ENCODE measurements around the gene KCNK1.

KCNK1 gene

DNA sequence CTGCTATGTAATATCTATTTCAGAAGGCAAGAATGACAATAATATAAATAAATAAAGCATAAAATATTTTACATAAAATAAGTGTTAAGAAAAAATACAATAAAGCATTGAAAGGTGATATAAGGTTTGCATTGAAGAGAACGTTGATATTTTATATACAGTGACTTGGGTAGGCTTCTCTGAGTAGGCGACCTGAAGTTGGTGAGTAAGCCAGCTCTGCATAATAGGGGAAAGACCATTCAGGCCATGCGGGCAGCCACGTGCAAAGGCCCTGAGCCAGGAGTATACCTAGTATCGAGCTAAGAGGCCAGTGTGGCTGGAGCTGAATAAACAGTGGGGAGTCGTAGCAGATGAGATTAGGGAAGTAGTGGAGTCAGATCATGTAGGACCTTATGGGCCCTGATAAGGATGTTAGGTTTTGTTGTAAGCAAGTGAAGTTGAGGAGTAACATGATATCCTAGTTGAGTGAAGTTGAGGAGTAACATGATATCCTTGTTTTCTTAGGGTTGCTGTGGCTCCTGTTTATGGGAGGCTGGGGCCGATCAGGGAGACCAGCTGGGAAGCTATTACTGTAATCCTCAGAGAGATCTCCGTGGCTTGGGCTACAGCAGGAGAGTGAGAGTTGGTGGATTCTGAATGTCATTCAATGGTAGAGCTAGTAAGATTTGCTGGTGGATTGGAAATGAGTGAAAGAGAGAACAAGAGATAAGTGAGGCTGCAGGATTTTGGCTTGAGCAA lies 22.0 kb downstream of the KCNK1 start:
- DNase-seq (ENCODE audit: low read depth in 4 of 4, low spot score in 1 of 4) = no peak

- DNase-seq (ENCODE audit: low read depth in 4 of 4, low spot score in 1 of 4) = no peak
Measured at GRCh38 chr1:233636503-233636877, 22.6 kb downstream of the KCNK1 start.

GRCh38 chr1:233638513-233638912 lies 24.6 kb downstream of the KCNK1 start:
- DNase-seq (ENCODE audit: low read depth in 4 of 4, low spot score in 1 of 4) = no peak

DNA sequence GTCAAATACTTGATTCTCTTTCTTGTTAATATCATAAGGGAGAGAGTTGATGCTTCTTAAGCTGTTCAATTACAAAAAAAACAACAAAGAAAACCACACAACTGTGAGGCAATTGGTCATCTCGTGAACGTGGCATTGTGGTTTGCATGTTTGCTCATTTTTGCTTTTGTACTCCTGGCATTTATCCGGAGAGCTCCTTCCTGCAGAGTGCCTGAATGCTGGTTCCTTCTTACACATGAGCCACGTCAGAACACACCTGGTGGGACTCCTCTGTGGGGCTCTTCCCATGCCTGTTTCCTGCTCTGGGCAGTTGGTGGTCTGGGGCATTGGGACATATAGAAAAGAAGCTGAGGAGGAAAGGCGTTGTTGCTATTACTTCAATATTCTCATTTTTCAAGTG lies 25.7 kb downstream of the KCNK1 start:
- DNase-seq (ENCODE audit: low read depth in 4 of 4, low spot score in 1 of 4) = no peak

DNA sequence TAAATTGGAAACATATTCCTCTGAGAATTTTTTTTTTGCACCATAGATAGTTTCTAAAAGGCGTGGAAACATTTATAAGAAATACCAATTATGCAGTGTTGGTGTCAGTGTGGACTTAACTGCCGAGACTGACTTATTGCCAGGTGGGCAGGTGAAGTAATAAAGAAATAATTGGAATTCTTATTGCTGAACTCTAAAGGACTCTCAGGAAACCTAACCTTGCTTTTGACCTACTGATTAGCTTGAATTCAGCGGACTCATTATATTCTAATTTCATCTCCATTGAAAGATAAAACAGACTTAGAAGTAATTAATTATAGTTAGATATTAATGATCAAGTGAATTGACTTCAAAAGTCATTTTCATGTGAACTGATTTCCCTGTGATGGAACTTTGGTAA lies 26.3 kb downstream of the KCNK1 start:
- DNase-seq (ENCODE audit: low read depth in 4 of 4, low spot score in 1 of 4) = no peak

DNA sequence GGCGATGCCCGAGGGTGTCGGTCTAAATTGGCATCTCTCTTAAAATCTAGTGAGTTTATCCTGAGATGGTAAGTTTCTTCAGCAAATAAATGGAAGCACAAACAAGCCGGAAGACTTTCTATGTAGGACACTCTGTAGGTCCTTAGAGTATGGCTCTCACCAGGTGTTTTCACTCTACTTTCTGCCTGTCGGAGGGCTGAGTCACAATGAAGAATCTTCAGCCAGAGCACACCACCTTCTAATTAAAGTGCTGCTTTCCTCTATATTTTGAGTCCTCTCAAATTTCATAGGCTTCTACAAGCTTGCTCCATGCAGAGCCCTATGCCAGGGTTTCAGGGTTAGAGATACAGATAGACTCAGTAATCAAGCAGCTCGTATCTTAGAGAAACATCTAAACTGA lies 27.1 kb downstream of the KCNK1 start:
- no peak for DNase-seq (ENCODE audit: low read depth in 4 of 4, low spot score in 1 of 4)

DNA sequence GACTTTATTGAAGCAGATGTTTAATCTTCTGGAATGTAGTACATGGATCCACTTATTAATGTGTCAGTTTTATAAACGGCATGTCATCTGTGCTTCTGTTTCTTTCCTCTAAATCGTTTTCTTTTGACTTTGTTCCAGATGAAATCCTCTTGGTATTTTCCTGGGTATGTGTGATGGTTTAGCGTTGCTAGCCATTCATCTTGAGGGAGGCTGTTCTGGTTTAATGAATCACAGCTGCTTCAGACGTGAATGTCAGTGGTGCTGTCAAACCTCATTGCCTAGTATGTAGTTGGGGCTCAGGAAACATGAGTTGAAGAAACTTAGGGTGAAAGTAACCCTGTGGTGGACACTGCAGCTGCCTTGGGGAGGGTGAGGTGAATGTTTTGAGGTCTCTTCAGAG lies 33.2 kb downstream of the KCNK1 start:
- DNase-seq (ENCODE audit: low read depth in 4 of 4, low spot score in 1 of 4) = no peak

DNA sequence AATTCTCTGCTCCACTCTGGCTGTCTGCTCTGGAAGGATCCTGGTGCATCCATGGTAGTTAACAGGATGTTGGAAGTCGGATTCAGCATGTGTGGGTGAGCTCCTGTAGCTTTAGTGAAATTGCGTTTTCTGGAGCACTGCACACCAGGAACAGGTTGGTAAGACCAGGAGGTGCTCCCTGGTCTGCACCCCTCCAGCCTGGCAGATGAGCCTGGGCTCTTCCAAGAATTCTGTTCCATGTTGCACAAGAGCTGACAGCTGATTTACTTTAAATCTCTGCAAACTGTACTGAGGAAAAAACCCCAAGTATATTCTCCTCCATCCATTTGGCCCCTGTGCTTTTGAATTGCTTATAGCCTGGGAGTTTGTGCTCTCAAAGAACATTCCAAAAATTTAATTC lies 33.7 kb downstream of the KCNK1 start:
- DNase-seq (ENCODE audit: low read depth in 4 of 4, low spot score in 1 of 4) = no peak

GRCh38 chr1:233651061-233651460 lies 37.2 kb downstream of the KCNK1 start:
- no peak for DNase-seq (ENCODE audit: low read depth in 4 of 4, low spot score in 1 of 4)

- DNase-seq (ENCODE audit: low read depth in 4 of 4, low spot score in 1 of 4) = no peak
Measured at GRCh38 chr1:233651563-233652233, 37.8 kb downstream of the KCNK1 start.

DNA sequence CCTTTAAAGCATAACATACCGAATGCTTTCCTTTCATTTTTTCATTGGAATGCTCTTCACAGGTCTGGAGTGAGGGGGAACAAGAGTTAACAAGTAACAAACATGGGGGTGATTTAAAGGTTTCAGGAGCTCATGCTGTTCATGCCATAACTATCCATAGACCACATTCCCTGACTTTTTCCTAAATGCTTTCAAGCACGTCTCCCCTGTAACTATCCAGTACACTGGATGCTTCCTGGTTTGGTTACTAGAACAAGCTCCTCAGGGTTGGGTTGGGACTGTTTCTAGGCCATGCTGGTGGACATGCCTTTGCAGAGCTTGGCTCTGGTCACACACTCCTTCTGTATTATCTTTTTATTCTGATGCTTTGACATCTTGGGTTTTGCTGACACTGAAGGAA lies 38.6 kb downstream of the KCNK1 start:
- no peak for DNase-seq (ENCODE audit: low read depth in 4 of 4, low spot score in 1 of 4)

- DNase-seq (ENCODE audit: low read depth in 4 of 4, low spot score in 1 of 4) = no peak
Measured at GRCh38 chr1:233654658-233655280, 40.9 kb downstream of the KCNK1 start.

DNA sequence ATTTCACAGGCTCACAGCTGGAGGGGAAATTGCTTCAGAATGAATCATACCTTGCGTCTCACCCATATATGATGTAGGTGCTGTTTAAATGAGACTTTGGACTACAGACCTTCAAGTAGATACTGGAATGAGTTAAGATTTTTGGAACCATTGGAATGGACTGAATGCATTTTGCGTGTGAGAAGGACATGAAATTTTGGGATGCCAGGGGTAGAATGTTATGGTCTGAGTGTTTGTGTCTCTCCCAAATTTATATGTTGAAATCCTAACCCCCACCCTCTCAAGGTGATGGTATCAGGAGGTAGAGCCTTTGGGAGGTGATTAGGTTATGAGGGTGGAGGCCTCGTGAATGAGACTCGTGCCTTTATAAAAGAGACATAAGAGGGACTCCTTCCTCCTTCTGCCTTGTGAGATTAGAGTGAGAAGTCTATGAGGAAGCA lies 41.4 kb downstream of the KCNK1 start:
- no peak for DNase-seq (ENCODE audit: low read depth in 4 of 4, low spot score in 1 of 4)

DNA sequence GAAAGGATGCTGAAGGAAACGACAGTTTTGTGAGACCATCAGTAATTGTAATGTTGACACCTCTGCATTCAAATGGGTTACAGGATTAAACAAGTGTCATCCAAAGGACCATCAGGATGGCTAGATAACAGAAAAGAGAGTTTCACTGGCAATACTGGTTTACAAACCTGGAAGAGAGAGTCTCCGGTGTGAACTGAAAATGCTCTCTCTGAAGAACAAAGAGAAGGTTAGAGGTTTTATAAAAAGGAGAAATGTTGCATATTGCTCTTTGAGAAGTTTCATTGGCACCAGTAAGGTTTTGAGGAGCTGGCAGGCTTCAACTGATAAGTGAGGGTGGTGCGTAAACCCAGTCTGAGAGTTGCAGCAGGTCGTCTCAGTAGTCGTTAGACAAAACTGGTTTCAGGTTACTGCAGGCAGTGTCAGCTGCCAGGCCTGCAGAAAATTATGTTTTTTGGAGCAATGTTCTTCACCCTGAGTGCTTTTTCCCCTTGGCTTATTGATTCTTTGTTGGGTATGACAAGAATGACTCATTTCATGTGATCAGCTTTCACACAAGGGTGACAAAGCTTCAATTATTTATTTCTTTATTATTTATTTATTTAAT lies 42.2 kb downstream of the KCNK1 start:
- DNase-seq (ENCODE audit: low read depth in 4 of 4, low spot score in 1 of 4) = no peak

DNA sequence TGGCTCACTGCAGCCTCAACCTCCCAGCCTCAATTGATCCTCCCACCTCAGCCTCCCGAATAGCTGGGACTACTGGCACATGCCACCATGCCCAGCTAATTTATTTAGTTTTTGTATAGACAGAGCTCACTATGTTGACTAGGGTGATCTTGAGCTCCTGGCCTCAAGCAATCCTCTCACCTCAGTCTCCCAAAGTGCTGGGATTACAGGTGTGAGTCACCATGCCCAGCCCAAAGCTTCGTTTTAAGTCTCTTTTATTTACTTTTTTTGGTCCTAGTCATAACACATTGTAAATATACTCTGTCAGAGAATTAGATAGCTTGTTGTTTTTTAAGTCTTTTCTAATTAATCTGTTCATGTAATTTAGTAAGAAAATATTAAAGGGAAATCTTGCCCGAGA lies 42.8 kb downstream of the KCNK1 start:
- DNase-seq (ENCODE audit: low read depth in 4 of 4, low spot score in 1 of 4) = no peak

DNA sequence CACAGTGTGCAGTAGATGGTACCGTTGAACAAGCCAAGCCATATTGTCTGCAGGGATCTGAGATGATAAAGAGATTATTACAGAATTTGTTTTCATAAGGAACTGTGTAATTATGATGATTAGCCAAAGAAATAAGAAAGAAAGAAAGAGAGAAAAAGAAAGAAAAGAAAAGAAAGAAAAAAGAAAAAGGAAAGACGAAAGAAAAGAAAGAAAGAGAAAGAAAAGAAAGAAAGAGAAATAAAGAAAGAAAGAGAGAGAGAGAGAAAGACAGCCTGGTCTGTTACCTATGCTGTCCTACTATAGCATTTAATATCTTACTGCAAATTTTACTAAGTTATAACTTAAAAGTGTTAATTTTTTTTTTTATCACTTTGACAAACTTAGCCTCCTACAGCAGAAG lies 43.6 kb downstream of the KCNK1 start:
- no peak for DNase-seq (ENCODE audit: low read depth in 4 of 4, low spot score in 1 of 4)

GRCh38 chr1:233659495-233659894 lies 45.6 kb downstream of the KCNK1 start:
- DNase-seq (ENCODE audit: low read depth in 4 of 4, low spot score in 1 of 4) = no peak

DNA sequence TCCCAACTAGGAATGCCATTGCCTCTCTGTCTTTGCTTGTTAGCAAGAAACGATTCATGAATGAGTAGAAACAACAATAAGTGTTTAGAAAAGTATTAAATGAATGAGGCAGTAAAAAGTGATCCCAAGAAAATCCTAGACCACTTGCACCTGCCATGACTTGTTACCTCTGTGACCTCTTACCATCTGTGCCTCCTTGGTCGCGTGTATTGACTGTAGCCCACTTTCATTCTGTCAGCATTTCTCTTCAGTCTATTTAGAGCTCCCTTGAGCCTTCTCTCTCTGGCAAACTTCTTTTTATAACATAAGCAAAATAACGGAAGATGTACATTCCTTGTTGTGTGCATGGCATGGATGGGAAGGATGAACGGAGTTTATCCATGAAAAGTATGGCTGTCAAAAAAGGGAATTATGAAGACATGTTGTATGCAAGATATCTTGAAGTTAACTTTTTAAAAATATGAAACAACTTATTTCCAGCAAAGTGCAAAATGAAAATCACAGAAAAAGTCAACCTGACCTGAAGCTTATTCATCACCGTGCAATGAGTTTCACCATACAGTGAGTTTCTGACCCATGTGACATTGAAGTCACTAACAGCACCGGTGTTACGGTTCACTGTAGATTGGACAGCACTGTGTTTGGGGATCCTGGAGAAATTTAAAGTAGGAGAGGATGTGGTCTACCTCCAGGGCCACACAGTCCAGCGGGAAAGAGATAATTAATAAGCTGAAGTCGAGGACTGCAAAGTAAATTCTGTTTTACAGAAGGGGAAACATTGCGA lies 47.7 kb downstream of the KCNK1 start:
- no peak for DNase-seq (ENCODE audit: low read depth in 4 of 4, low spot score in 1 of 4)

DNA sequence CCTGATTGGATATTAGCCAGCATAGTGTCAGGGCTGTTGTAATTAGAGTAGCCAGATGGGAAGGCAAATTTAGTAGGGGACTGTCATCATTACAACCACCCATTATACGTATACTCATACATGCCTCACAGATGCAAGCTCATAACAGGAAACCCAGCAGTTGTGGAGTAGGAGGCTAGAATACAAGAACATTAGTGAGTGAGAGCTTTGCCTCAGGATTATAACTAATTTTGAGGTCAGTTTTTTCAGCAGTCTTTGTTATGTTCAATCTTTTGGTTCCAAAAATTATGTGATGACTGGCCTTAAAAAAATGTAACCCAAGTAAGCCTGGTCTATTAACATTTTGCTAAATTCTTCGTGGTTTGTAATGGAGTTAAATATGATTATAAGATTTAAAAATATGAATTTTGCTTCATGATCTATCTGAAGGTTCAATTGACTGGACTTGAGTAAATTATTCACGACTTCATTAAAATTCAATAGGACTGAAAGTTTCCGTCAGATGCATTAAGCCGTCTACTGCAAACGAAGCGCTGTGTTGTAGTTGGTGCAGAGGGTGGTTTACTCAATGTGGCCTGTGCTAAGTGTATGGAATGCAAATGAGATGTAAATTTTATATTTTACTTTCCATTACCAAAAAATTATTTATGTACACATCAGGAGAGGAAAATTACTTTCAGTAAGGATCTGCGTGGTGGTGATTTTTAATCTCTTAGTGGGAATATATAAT lies 48.8 kb downstream of the KCNK1 start:
- DNase-seq (ENCODE audit: low read depth in 4 of 4, low spot score in 1 of 4) = no peak

GRCh38 chr1:233664253-233664652 lies 50.3 kb downstream of the KCNK1 start:
- no peak for DNase-seq (ENCODE audit: low read depth in 4 of 4, low spot score in 1 of 4)
